Measurements from ENCODE around the gene GARNL3. TPM values are rescaled to one million over a fixed set of nuclear protein-coding genes. Genes with fewer than 3 reads are reported as not detected.

The GARNL3 gene
- total and polyA plus RNA-seq, 2 donors (not counting 1 experiment from before 2014, with no cell fraction given) = 1.5 to 12.6 TPM

DNA sequence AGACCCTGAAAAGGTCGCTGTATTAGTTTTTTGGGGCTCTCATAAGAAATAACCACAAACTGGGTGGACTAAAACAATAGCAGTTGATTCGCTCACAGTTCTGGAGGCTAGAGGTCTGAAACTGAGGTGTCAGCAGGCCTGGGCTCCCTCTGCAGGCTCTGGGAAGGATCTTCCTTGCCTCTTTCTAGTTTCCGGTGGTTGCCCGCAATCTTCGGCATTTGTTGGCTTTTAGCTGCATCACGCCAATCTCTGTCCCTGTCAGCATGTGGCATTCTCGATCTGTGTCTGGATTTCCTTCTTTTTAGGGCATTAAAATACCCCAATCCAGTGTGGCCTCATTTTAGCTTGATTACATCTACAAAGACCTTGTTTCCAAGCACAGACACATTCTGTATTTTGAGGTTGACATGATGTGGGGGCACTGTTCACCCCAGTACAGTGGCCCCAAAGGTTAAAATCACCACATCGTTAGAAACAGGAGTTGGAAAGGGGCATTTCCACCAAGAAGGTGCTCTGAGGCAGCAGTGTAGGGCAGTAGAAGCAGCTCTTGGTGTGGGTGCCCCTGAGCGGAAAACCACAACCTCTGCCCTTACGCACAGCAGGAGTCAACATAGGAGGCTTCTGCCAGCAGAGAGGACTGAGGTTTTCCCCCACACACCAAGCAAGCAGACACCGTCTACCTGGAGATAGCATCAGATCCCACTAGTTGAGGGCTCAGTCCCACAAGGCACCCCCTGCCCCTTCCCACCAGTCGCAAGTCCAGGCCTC is 173.1 kb downstream of the GARNL3 start:
- Mint-ChIP-seq H3K27me3 (no peaks in the 10 kb centered on the region), H3K27ac (no peak overlapping the region), H3K4me3 (no peak overlapping the region), H3K9me3 (ENCODE audit: insufficient read depth) (no peaks in the 10 kb centered on the region), H3K4me1 (no peaks in the 10 kb centered on the region)
- no peaks in the 10 kb centered on the region for H3K9me3 ChIP-seq (ENCODE audit: control extremely low read depth in 1 of 3, control insufficient read depth in 2 of 3, insufficient read depth in 1 of 3, low read length in 2 of 3)
- no peak overlapping the region for H3K27ac ChIP-seq (ENCODE audit: low read length in 2 of 2)
- no peaks in the 10 kb centered on the region for H3K4me1 ChIP-seq (ENCODE audit: control insufficient read depth in 2 of 2, insufficient read depth in 2 of 2, low read length in 2 of 2)
- H3K27me3 ChIP-seq (replicated peaks in 1 of 4; ENCODE audit: control extremely low read depth in 1 of 4, control insufficient read depth in 3 of 4, insufficient read depth in 4 of 4, low read length in 3 of 4) = no peaks in the 10 kb centered on the region
- H2AFZ ChIP-seq (ENCODE audit: insufficient read depth, low read depth, low read length, poor library complexity, severe bottlenecking) = no peak overlapping the region
- no peak overlapping the region for H3K4me3 ChIP-seq (ENCODE audit: control extremely low read depth in 1 of 5, extremely low read depth in 1 of 5, insufficient read depth in 1 of 5, low read depth in 2 of 5, low read length in 4 of 5)
- TF ChIP-seq, protein P1, sequence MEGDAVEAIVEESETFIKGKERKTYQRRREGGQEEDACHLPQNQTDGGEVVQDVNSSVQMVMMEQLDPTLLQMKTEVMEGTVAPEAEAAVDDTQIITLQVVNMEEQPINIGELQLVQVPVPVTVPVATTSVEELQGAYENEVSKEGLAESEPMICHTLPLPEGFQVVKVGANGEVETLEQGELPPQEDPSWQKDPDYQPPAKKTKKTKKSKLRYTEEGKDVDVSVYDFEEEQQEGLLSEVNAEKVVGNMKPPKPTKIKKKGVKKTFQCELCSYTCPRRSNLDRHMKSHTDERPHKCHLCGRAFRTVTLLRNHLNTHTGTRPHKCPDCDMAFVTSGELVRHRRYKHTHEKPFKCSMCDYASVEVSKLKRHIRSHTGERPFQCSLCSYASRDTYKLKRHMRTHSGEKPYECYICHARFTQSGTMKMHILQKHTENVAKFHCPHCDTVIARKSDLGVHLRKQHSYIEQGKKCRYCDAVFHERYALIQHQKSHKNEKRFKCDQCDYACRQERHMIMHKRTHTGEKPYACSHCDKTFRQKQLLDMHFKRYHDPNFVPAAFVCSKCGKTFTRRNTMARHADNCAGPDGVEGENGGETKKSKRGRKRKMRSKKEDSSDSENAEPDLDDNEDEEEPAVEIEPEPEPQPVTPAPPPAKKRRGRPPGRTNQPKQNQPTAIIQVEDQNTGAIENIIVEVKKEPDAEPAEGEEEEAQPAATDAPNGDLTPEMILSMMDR (IDR thresholded peaks at IDR 0.05) = no peak
- TF ChIP-seq EZH2 (IDR thresholded peaks at IDR 0.05; ENCODE audit: borderline replicate concordance, insufficient read depth, low read depth, low read length, poor library complexity, severe bottlenecking) = no peak
- no peak for ATAC-seq (ENCODE audit: low read depth)
- H3K79me2 ChIP-seq (ENCODE audit: control insufficient read depth, insufficient read depth, low read length) = peaks cover 45% of the 10 kb centered on the region
- H3K4me2 ChIP-seq (replicated peaks; ENCODE audit: low read depth, low read length, poor library complexity, severe bottlenecking) = no peak overlapping the region
- peaks cover 28 to 81% of the 10 kb centered on the region in 2 experiments for H3K36me3 ChIP-seq (replicated peaks in 1 of 2; ENCODE audit: control extremely low read depth in 1 of 2, control insufficient read depth in 1 of 2, extremely low read depth in 1 of 2, insufficient read depth in 2 of 2, low read length in 1 of 2)
- no peak for DNase-seq
- WGBS (ENCODE audit: insufficient coverage) = 77% methylated on average over 10 of the region's 12 CpGs
- intact Hi-C loops (cut with micrococcal nuclease) = no loop called here
- H3K9ac ChIP-seq (ENCODE audit: low read length) = no peak overlapping the region
- peaks cover 7% of the 10 kb centered on the region for H4K20me1 ChIP-seq (ENCODE audit: control insufficient read depth, insufficient read depth, low read length, poor library complexity, severe bottlenecking)
- CTCF ChIA-PET = no interaction called here
- POLR2A ChIA-PET = no interaction called here

DNA sequence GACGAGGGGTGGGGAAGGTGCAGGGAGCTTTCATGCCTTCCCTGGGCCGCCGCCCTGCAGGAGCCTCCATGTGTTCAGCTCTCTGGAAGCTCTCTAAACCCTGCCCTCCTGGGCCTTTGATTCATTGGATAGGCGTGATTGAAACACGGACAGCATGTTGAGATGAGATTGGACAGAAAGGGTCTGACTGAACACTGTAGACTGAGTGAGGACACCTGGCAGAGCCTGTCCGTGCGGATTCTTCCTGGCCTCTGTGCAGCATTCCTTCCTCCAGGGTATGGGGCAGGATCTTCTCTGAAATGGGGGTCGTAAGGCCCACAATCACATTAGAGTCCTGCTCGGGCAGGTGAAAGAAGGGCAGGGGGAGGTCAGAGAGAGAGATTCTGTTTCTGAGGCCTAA is 173.8 kb downstream of the GARNL3 start:
- 99% methylated on average over 8 of the region's 9 CpGs for whole genome bisulfite sequencing (ENCODE audit: insufficient coverage)
- Histone ChIP-seq H3K27ac (ENCODE audit: low read length in 2 of 2) (no peak overlapping the region), H3K4me1 (ENCODE audit: control insufficient read depth in 2 of 2, insufficient read depth in 2 of 2, low read length in 2 of 2) (no peaks in the 10 kb centered on the region), H3K79me2 (ENCODE audit: control insufficient read depth, insufficient read depth, low read length) (peaks cover 38% of the 10 kb centered on the region), H3K4me2 (replicated peaks; ENCODE audit: low read depth, low read length, poor library complexity, severe bottlenecking) (no peak overlapping the region), H3K36me3 (replicated peaks in 1 of 2; ENCODE audit: control extremely low read depth in 1 of 2, control insufficient read depth in 1 of 2, extremely low read depth in 1 of 2, insufficient read depth in 2 of 2, low read length in 1 of 2) (peaks cover 26 to 81% of the 10 kb centered on the region in 2 experiments), H3K4me3 (ENCODE audit: control extremely low read depth in 1 of 5, extremely low read depth in 1 of 5, insufficient read depth in 1 of 5, low read depth in 2 of 5, low read length in 4 of 5) (no peak overlapping the region), H3K9me3 (ENCODE audit: control extremely low read depth in 1 of 3, control insufficient read depth in 2 of 3, insufficient read depth in 1 of 3, low read length in 2 of 3) (no peaks in the 10 kb centered on the region), H3K27me3 (replicated peaks in 1 of 4; ENCODE audit: control extremely low read depth in 1 of 4, control insufficient read depth in 3 of 4, insufficient read depth in 4 of 4, low read length in 3 of 4) (no peaks in the 10 kb centered on the region), H2AFZ (ENCODE audit: insufficient read depth, low read depth, low read length, poor library complexity, severe bottlenecking) (no peak overlapping the region), H4K20me1 (ENCODE audit: control insufficient read depth, insufficient read depth, low read length, poor library complexity, severe bottlenecking) (peaks cover 4% of the 10 kb centered on the region), H3K9ac (ENCODE audit: low read length) (no peak overlapping the region)
- Mint-ChIP-seq H3K27ac (no peak overlapping the region), H3K27me3 (no peaks in the 10 kb centered on the region), H3K9me3 (ENCODE audit: insufficient read depth) (no peaks in the 10 kb centered on the region), H3K4me3 (no peak overlapping the region), H3K4me1 (no peaks in the 10 kb centered on the region)
- intact Hi-C loops (cut with micrococcal nuclease) = no loop called here
- DNase-seq (no peak), ATAC-seq (ENCODE audit: low read depth) (no peak)
- POLR2A ChIA-PET = no interaction called here
- CTCF ChIA-PET = no interaction called here
- TF ChIP-seq, protein P1 (IDR thresholded peaks at IDR 0.05) = no peak
- no peak for TF ChIP-seq EZH2 (IDR thresholded peaks at IDR 0.05; ENCODE audit: borderline replicate concordance, insufficient read depth, low read depth, low read length, poor library complexity, severe bottlenecking)
